K562 (cell line): Measurements from ENCODE around the gene HMGCL. TPM values are rescaled to one million over a fixed set of nuclear protein-coding genes. Genes with fewer than 3 reads are reported as not detected.
A peak's percentile ranks its signal among the peaks of the same experiment; 100 is the strongest.
"Not testable (repeated sequence)": the region's sequence is repeated elsewhere in the genome, so short reads cannot be mapped to it uniquely, and the experiment has no call there.

Source experiments
- ATAC-seq: fragments of 200-7000 bp; cut with Tn5 transposase; 3 replicates; pipeline ENCODE4 v1.9.1; 2020; ENCODE audit warnings: moderate library complexity
- BruUV-seq: library from RNA; stranded (reverse); fragments of 400-500 nt; replicated peaks from 2 replicates; lab custom pipeline; 2021; lab: Mats Ljungman, UMichigan
- CTCF ChIA-PET: fragments of 300-600 bp; formaldehyde crosslinking; extraction: SDS; loops from one replicate; lab custom pipeline; 2021; ENCODE audit warnings: low intra/inter-chr PET ratio; lab: Yijun Ruan, JAX
- POLR2A ChIA-PET: fragments of 300-600, 350-650 bp; sonication (Branson Sonifier 250); formaldehyde crosslinking; extraction: SDS; loops from one replicate; lab custom pipeline; 2021; ENCODE audit warnings: antibody characterized with exemption, inconsistent platforms; lab: Yijun Ruan, JAX
- DNase-seq, 4 experiments: peaks; one replicate each; pipeline versions ENCODE4 v3.0.0 to v3.0.0-alpha.2; 2011 to 2018; ENCODE audit warnings: low spot score in 3 of 4, mixed read lengths in 3 of 4; ENCODE audit errors: extremely low read depth in 1 of 4
- FAIRE-seq: peaks from 2 replicates; lab custom pipeline; 2011; peaks lifted over from hg19 to GRCh38; lab: Jason Lieb, UNC
- H2AFZ ChIP-seq: 2 replicates; pipeline ENCODE4 v1.6.0; 2011; ENCODE audit warnings: low read depth, low read length, control low read depth, inconsistent platforms
- H3K27ac ChIP-seq: fragments of 200-600 bp; 3 replicates; pipeline ENCODE4 v1.8.0; 2011; ENCODE audit warnings: low read depth, mild to moderate bottlenecking, control low read depth, inconsistent platforms, low read length, moderate library complexity, mixed read lengths; ENCODE audit errors: extremely low read depth
- H3K27me3 ChIP-seq, 2 experiments: fragments of 300-600 bp in 1 of 2; 2 replicates in 1 of 2; 3 replicates in 1 of 2; pipeline versions ENCODE4 v1.6.0 to v1.8.0; 2011; ENCODE audit warnings: inconsistent platforms in 2 of 2, low read length in 2 of 2, mild to moderate bottlenecking in 1 of 2, mixed read lengths in 1 of 2, moderate library complexity in 1 of 2; ENCODE audit not compliant: control insufficient read depth in 2 of 2, insufficient read depth in 2 of 2
- H3K36me3 ChIP-seq: fragments of 300-600 bp; 3 replicates; pipeline ENCODE4 v1.8.0; 2011; ENCODE audit warnings: mild to moderate bottlenecking, low read length, inconsistent platforms; ENCODE audit not compliant: control insufficient read depth, insufficient read depth
- H3K4me1 ChIP-seq, 2 experiments: fragments of 200-600 bp in 1 of 2; replicated peaks in 1 of 2; 2 replicates in 1 of 2; 3 replicates in 1 of 2; pipeline versions ENCODE4 v1.5.1 to v1.8.0; 2011; ENCODE audit warnings: inconsistent platforms in 2 of 2, low read length in 2 of 2, mild to moderate bottlenecking in 1 of 2, mixed read lengths in 1 of 2, moderate library complexity in 1 of 2; ENCODE audit not compliant: control insufficient read depth in 2 of 2, insufficient read depth in 2 of 2
- H3K4me2 ChIP-seq: 2 replicates; pipeline ENCODE4 v1.6.1; 2011; ENCODE audit warnings: low read length, control low read depth, inconsistent platforms, mixed read lengths; ENCODE audit not compliant: insufficient read depth
- H3K4me3 ChIP-seq: fragments of 200-600 bp; sonication (generic), shearing (Covaris generic); 2 replicates; pipeline ENCODE4 v1.5.1; 2016; ENCODE audit warnings: control low read depth, inconsistent platforms
- H3K79me2 ChIP-seq: fragments of 200-600 bp; 3 replicates; pipeline ENCODE4 v1.8.0; 2011; ENCODE audit warnings: low read length, inconsistent platforms; ENCODE audit not compliant: control insufficient read depth, insufficient read depth
- H3K9ac ChIP-seq, 2 experiments: 2 replicates each; pipeline versions ENCODE4 v1.6.0 to v1.6.1; 2011; ENCODE audit warnings: low read depth in 2 of 2, low read length in 2 of 2, control low read depth in 1 of 2, inconsistent platforms in 1 of 2, mild to moderate bottlenecking in 1 of 2, mixed read lengths in 1 of 2; ENCODE audit not compliant: insufficient read depth in 1 of 2
- H3K9me1 ChIP-seq: one replicate; pipeline ENCODE4 v1.6.0; 2011; ENCODE audit warnings: inconsistent platforms, mild to moderate bottlenecking, low read length, moderate library complexity; ENCODE audit not compliant: control insufficient read depth, insufficient read depth
- H3K9me3 ChIP-seq: replicated peaks from 2 replicates; pipeline ENCODE4 v1.5.1; 2011; ENCODE audit warnings: low read depth, low read length, inconsistent platforms; ENCODE audit not compliant: control insufficient read depth, insufficient read depth
- H4K20me1 ChIP-seq: replicated peaks from 2 replicates; pipeline ENCODE4 v1.6.1; 2011; ENCODE audit warnings: low read length, inconsistent platforms, mixed read lengths; ENCODE audit not compliant: control insufficient read depth, insufficient read depth
- BCL6 ChIP-seq: fragments of 250-450 bp; sonication (Bioruptor Pico); IDR thresholded peaks from 2 replicates; pipeline ENCODE4 v1.4.0; 2020
- DACH1 ChIP-seq: fragments of 450-650 bp; IDR thresholded peaks from 2 replicates; pipeline ENCODE4 v1.6.1; 2018; ENCODE audit not compliant: partially characterized antibody
- GATAD2A ChIP-seq: fragments of 450-650 bp; IDR thresholded peaks from 2 replicates; pipeline ENCODE4 v1.6.1; 2017
- GATAD2B ChIP-seq: fragments of 450-650 bp; IDR thresholded peaks from 2 replicates; pipeline ENCODE4 v1.6.1; 2017; ENCODE audit warnings: mild to moderate bottlenecking, borderline replicate concordance
- KDM1A ChIP-seq, 2 experiments: fragments of 450-650 bp; IDR thresholded peaks; 2 replicates each; pipeline ENCODE4 v1.6.1; 2016; ENCODE audit warnings: mild to moderate bottlenecking in 2 of 2
- MCM7 ChIP-seq, 2 experiments: fragments of 450-650 bp; IDR thresholded peaks; 2 replicates each; pipeline ENCODE4 v1.6.1; 2016 to 2018
- MTA1 ChIP-seq: fragments of 450-650 bp; IDR thresholded peaks from 2 replicates; pipeline ENCODE4 v1.6.1; 2017; ENCODE audit warnings: borderline replicate concordance
- RCOR1 ChIP-seq, 2 experiments: IDR thresholded peaks; 2 replicates each; pipeline ENCODE4 v1.6.1; 2012; ENCODE audit warnings: low read depth in 2 of 2, low read length in 2 of 2, borderline replicate concordance in 1 of 2, improper control_type of control experiment in 1 of 2
- ZC3H11A ChIP-seq: IDR thresholded peaks from 2 replicates; pipeline ENCODE4 v1.6.1; 2012; ENCODE audit warnings: low read depth, low read length, improper control_type of control experiment
- WGBS: fragments of 100-300 bp; shearing (Covaris generic); methylation state at CpG from one replicate; pipeline ENCODE4 v1.1.6; 2016; ENCODE audit warnings: low coverage, mixed read lengths; ENCODE audit not compliant: insufficient coverage; ENCODE audit errors: missing lambda C conversion rate; 5-methylcytosine and 5-hydroxymethylcytosine counted together
- in situ Hi-C: fragments of 300-500 bp; cut with MboI; formaldehyde crosslinking; loops from 4 replicates; pipeline ENCODE4 v1.15.0; 2018; ENCODE audit warnings: inconsistent platforms, mixed read lengths
- intact Hi-C: fragments of 100-400 bp; cut with micrococcal nuclease; formaldehyde crosslinking; loops from 2 replicates; pipeline ENCODE4 v1.14.2; 2022
- polyA plus RNA-seq, 8 experiments: library from polyadenylated mRNA; depleted of rRNA in 4 of 8; stranded (reverse) in 5 of 8; unstranded in 3 of 8; fragments of >200 nt; fragmentation: Nextera tagmentation in 2 of 8; fragmentation: Illumina TruSeq in 1 of 8; extraction: Ambion mirVana in 2 of 8; extraction: Trizol in 1 of 8; gene quantifications; 2 replicates each; pipeline versions ENCODE4 v1.2.1 to v1.2.3, GENCODE V29; 2011 to 2014; ENCODE audit warnings: inconsistent platforms in 1 of 8, missing spikeins in 1 of 8
- total RNA-seq, 7 experiments: library from RNA; depleted of rRNA in 6 of 7; stranded (reverse); fragments of >200 nt in 6 of 7; fragmentation: Illumina TruSeq in 2 of 7; extraction: Trizol in 2 of 7; gene quantifications; 2 replicates each; pipeline versions ENCODE4 v1.2.1 to v1.2.3, GENCODE V29; 2011 to 2021; ENCODE audit warnings: low replicate concordance in 1 of 7
- TF ChIP-seq, protein P1 (sequence below): fragments of 450-650 bp; IDR thresholded peaks from 2 replicates; pipeline ENCODE4 v1.6.1; 2016; ENCODE audit warnings: antibody characterized with exemption

The HMGCL gene
- total and polyA plus RNA-seq, 9 of the 15 experiments (the other 6 are each of a cell fraction or from before 2014, with no cell fraction given) = 18.0 to 82.2 (median 24.2) TPM

DNA sequence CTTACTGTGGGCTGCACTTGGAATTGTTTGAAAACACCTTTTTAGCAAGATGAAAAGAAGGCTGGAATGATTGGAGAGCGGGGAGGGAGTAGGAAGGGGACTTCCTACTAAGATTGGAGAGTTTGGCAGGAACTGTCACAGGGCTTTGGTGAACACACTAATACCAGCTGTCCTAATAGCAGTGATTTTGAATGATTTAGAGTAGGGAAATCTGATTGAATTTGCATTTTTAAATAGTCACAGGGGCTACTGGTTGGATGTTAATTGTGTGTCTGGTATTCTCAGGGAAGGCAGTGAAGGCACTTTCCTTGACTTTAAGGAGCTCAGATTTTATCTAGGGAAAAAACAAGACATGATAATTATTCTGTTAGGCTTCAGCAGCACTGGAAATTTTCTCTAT, 2.5 kb upstream of the HMGCL start:
- H3K79me2 ChIP-seq = peaks cover 14% of the 10 kb centered on the region
- no TSS peak for BruUV-seq
- DNase-seq (no peak), ATAC-seq (no peak), FAIRE-seq (no peak)
- H4K20me1 ChIP-seq = no peaks in the 10 kb centered on the region
- TF ChIP-seq ZC3H11A (no peak), BCL6 (no peak), RCOR1 (IDR thresholded peaks at IDR 0.05; ENCODE audit: borderline replicate concordance in 1 of 2, low read depth in 2 of 2, low read length in 2 of 2) (0 out of 4 replicates have a peak, but pooled peaks of 1 of the 2 experiments have one; percentile 9), KDM1A (IDR thresholded peaks at IDR 0.05) (peak; percentile 48 to 69; a peak in 3 of 4 replicates), DACH1 (peak; percentile 41)
- intact Hi-C loops (no loop called here), in situ Hi-C loops (no loop called here)
- 67% methylated on average over 1 of the region's 1 CpG for WGBS
- no peak overlapping the region for H3K4me3 ChIP-seq
- H3K27me3 ChIP-seq = no peaks in the 10 kb centered on the region
- no peaks in the 10 kb centered on the region for H3K9me3 ChIP-seq
- POLR2A ChIA-PET = interaction anchor here (0.7 kb wide), 1 partner anchor 1770 kb away, joined by 4 read pairs; no protein-coding TSS in a partner anchor
- no peaks in the 10 kb centered on the region for H3K9me1 ChIP-seq
- no peak overlapping the region for H2AFZ ChIP-seq
- peaks cover 8 to 24% of the 10 kb centered on the region in 2 experiments; a peak in 4 of 5 replicates for H3K4me1 ChIP-seq
- CTCF ChIA-PET = no interaction called here
- no peaks in the 10 kb centered on the region for H3K36me3 ChIP-seq
- no peak overlapping the region for H3K27ac ChIP-seq
- no peak overlapping the region for H3K4me2 ChIP-seq
- no peak overlapping the region for H3K9ac ChIP-seq

DNA sequence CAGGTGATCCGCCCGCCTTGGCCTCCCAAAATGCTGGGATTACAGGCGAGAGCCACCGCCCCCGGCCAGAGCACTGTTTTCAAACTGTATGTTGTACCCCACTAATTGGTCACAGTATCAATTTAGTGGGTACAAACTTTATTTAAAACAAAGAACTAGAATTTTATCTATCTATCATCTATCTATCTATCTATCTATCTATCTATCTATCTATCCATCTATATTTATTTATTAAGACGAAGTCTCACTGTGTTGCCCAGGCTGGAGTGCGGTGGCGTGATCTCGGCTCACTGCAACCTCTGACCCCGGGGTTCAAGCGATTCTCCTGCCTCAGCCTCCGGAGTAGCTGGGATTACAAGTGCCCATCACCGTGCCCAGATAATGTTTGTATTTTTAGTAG, 1.4 kb upstream of the HMGCL start:
- H3K4me3 ChIP-seq, H3K9me3 ChIP-seq, ATAC-seq, H4K20me1 ChIP-seq, DNase-seq, H3K36me3 ChIP-seq, H3K9ac ChIP-seq, H3K27me3 ChIP-seq, H3K4me2 ChIP-seq, in situ Hi-C loops, H3K27ac ChIP-seq, intact Hi-C loops, FAIRE-seq, H3K9me1 ChIP-seq, CTCF ChIA-PET, BruUV-seq, H2AFZ ChIP-seq: not testable (repeated sequence)
- WGBS = 94% methylated on average over 13 of the region's 13 CpGs
- peaks cover 14% of the 10 kb centered on the region for H3K79me2 ChIP-seq
- POLR2A ChIA-PET = interaction anchor here (3.3 kb wide), 1 partner anchor 15 kb away, joined by 12 read pairs; no protein-coding TSS in a partner anchor
- peaks cover 8 to 24% of the 10 kb centered on the region in 2 experiments; a peak in 4 of 5 replicates for H3K4me1 ChIP-seq
- 0 out of 4 replicates have a peak, but pooled peaks of 1 of the 2 experiments have one; percentile 57 for TF ChIP-seq MCM7 (IDR thresholded peaks at IDR 0.05)
- peak; percentile 49; the same call in 1 of the 2 replicates for TF ChIP-seq MTA1
- TF ChIP-seq GATAD2B = peak; percentile 95
- TF ChIP-seq, protein P1, sequence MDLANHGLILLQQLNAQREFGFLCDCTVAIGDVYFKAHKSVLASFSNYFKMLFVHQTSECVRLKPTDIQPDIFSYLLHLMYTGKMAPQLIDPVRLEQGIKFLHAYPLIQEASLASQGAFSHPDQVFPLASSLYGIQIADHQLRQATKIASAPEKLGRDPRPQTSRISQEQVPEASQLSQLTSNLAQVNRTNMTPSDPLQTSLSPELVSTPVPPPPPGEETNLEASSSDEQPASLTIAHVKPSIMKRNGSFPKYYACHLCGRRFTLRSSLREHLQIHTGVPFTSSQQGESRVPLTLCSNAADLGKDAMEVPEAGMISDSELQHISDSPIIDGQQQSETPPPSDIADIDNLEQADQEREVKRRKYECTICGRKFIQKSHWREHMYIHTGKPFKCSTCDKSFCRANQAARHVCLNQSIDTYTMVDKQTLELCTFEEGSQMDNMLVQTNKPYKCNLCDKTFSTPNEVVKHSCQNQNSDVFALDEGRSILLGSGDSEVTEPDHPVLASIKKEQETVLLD = peak; percentile 83
- 0 out of 2 replicates have a peak, but pooled peaks have one; percentile 48 for TF ChIP-seq GATAD2A
- peak; percentile 100 for TF ChIP-seq DACH1
